Skeletal muscle satellite cell (primary cell): ENCODE measurements around the gene TNFSF8.

Experiments
- H3K27me3 ChIP-seq: 2 replicates; pipeline ENCODE4 v1.7.0; 2013; ENCODE audit warnings: low read length; ENCODE audit not compliant: control insufficient read depth, insufficient read depth
- H3K36me3 ChIP-seq: 2 replicates; pipeline ENCODE4 v1.7.0; 2013; ENCODE audit warnings: mild to moderate bottlenecking, control low read depth, low read length; ENCODE audit not compliant: insufficient read depth
- H3K4me1 ChIP-seq: 2 replicates; pipeline ENCODE4 v1.7.0; 2013; ENCODE audit warnings: low read length; ENCODE audit not compliant: control insufficient read depth, insufficient read depth
- H3K4me2 ChIP-seq: 2 replicates; pipeline ENCODE4 v1.7.0; 2013; ENCODE audit warnings: mild to moderate bottlenecking, low read length
- H3K4me3 ChIP-seq: 2 replicates; pipeline ENCODE4 v1.7.0; 2013; ENCODE audit warnings: low read length
- H3K9ac ChIP-seq: 2 replicates; pipeline ENCODE4 v1.7.0; 2013; ENCODE audit warnings: mild to moderate bottlenecking, low read depth, low read length, moderate library complexity
- H3K9me3 ChIP-seq: replicated peaks from 2 replicates; pipeline ENCODE4 v1.7.0; 2013; ENCODE audit warnings: mild to moderate bottlenecking, control low read depth, low read length

Gene TNFSF8

GRCh38 chr9:114864471-114864870, 65.9 kb downstream of the TNFSF8 start:
- H3K4me2 ChIP-seq = no peak overlapping the region
- peaks cover 13% of the 10 kb centered on the region for H3K4me1 ChIP-seq
- H3K9me3 ChIP-seq = no peaks in the 10 kb centered on the region
- peak overlapping the region; percentile 14 for H3K9ac ChIP-seq
- no peaks in the 10 kb centered on the region for H3K27me3 ChIP-seq
- H3K4me3 ChIP-seq = no peak overlapping the region
- H3K36me3 ChIP-seq = no peaks in the 10 kb centered on the region

GRCh38 chr9:114861922-114862605, 68.3 kb downstream of the TNFSF8 start:
- Histone ChIP-seq H3K27me3 (no peaks in the 10 kb centered on the region), H3K36me3 (no peaks in the 10 kb centered on the region), H3K4me2 (no peak overlapping the region), H3K9me3 (no peaks in the 10 kb centered on the region), H3K9ac (no peak overlapping the region), H3K4me3 (no peak overlapping the region), H3K4me1 (peaks cover 16% of the 10 kb centered on the region)

DNA sequence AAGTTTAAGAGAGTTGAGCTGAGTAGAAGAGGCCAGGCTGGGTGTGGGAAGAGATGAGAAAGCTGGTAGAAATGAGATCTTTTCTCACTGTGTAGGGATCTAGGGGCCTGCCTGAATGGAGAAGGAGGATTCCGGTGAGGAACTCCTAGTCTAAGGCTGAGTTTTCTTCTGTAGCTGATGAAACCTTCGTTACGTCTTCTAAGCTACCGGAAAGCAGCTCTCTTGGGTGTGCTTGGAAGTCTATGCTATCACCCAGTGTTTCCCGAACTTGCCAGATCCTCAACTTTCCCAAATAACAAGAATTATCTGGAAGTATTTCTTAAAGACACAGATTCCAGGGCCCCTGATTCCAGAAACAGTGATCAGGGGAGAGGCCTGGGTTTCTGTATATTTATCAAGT, 69.1 kb downstream of the TNFSF8 start:
- Histone ChIP-seq H3K27me3 (no peaks in the 10 kb centered on the region), H3K9me3 (no peaks in the 10 kb centered on the region), H3K36me3 (no peaks in the 10 kb centered on the region), H3K9ac (no peak overlapping the region), H3K4me3 (no peak overlapping the region), H3K4me2 (no peak overlapping the region), H3K4me1 (peaks cover 24% of the 10 kb centered on the region)

- H3K4me3 ChIP-seq = no peak overlapping the region
- no peak overlapping the region for H3K4me2 ChIP-seq
- H3K9ac ChIP-seq = no peak overlapping the region
Observed at GRCh38 chr9:114860187-114860586, 70.2 kb downstream of the TNFSF8 start.

GRCh38 chr9:114856942-114857315, 73.5 kb downstream of the TNFSF8 start:
- Histone ChIP-seq H3K4me1 (peaks cover 33% of the 10 kb centered on the region), H3K27me3 (no peaks in the 10 kb centered on the region), H3K9ac (peak overlapping the region; percentile 50), H3K9me3 (no peaks in the 10 kb centered on the region), H3K4me3 (no peak overlapping the region), H3K36me3 (no peaks in the 10 kb centered on the region), H3K4me2 (peak overlapping the region; percentile 44)

More at GRCh38 chr9:114860187-114860586, 70.2 kb downstream of the TNFSF8 start:
- Histone ChIP-seq H3K27me3 (no peaks in the 10 kb centered on the region), H3K36me3 (no peaks in the 10 kb centered on the region), H3K9me3 (no peaks in the 10 kb centered on the region), H3K4me1 (peaks cover 33% of the 10 kb centered on the region)

DNA sequence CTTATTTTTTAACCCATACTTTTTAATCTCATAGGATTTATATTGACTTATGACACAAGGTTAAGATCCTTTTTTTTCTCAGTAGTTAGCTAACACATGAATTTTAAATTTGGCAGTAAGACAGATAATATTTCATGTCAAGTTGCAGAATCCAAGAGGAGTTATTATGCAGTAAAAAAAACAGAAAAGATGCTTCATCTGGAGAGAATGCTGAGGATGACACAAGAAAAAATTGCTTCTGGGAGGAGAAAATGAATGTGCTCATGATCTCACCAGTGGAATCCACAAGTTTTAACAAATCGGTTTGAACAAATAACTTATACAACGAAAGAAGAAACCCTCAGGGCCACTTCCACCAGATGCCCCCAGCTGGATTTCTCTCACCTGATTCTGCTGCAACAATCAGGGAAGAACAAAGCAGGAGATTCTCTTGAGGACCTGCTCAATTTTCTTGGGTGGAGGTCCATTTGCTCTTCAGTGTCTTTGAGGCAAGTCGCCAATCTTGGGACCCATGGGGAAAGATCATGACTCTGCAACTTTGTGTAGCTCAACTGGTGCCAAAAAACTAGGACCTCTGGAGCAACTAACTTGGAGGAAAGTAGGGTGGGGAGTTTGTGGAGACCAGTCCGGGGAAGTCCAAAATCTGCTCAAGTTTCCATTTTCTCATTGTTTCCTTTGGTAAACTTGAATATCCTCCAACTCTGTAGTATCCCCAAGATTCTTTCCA, 74.0 kb downstream of the TNFSF8 start:
- peak overlapping the region; percentile 56 for H3K9ac ChIP-seq
- no peaks in the 10 kb centered on the region for H3K36me3 ChIP-seq
- H3K4me1 ChIP-seq = peaks cover 38% of the 10 kb centered on the region
- peak overlapping the region; percentile 44 for H3K4me2 ChIP-seq
- no peak overlapping the region for H3K4me3 ChIP-seq
- no peaks in the 10 kb centered on the region for H3K9me3 ChIP-seq
- H3K27me3 ChIP-seq = no peaks in the 10 kb centered on the region

DNA sequence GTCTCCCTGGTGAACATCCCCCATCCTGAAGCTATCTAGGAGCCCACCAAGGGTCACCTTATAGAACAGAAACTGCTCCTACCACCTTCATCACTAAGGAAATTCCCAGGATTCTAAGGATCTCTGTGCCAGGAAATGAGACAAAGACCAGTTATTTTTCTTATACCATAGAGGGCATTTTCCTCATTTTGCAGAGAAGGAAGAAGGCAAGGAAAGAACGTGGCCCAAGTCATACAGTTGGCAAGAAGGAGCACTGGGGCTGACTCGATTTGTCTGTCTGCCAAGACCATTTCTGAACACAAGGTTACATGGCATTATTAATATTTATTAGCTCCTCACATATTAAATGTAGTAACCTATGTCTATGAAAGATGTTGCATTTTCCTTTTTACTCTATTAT, 74.9 kb downstream of the TNFSF8 start:
- H3K4me1 ChIP-seq = peaks cover 47% of the 10 kb centered on the region
- H3K9ac ChIP-seq = peak overlapping the region; percentile 56
- no peaks in the 10 kb centered on the region for H3K36me3 ChIP-seq
- no peaks in the 10 kb centered on the region for H3K27me3 ChIP-seq
- H3K4me3 ChIP-seq = no peak overlapping the region
- no peak overlapping the region for H3K4me2 ChIP-seq
- no peaks in the 10 kb centered on the region for H3K9me3 ChIP-seq

DNA sequence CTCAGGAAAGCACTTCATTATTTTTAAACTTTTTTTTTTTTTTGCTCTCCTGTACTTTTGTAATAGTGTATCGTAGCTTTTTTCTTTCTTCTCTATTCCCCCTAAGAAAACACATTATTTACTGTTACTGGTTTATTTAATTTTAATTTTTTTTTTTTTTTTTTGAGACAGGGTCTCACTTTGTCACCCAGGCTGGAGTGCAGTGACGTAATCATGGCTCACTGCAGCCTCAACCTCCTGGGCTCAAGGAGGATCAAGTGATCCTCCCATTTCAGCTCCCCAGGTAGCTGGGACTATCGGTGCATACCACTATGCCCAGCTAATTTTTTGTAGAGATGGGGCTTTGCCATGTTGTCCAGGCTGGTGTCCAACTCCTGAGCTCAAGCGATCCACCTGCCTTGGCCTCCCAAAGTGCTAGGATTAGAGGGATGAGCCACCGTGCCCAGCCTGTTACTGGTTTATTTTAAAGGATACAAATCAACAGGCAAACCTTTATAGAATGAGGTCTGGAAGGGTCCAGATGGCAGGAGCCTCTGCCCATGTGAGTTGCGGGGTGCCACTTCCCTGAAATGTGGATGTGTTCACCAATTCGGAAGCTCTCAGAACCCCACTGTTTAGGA, 75.5 kb downstream of the TNFSF8 start:
- no peaks in the 10 kb centered on the region for H3K9me3 ChIP-seq
- H3K4me3 ChIP-seq = no peak overlapping the region
- no peak overlapping the region for H3K4me2 ChIP-seq
- H3K27me3 ChIP-seq = no peaks in the 10 kb centered on the region
- H3K9ac ChIP-seq = no peak overlapping the region
- H3K4me1 ChIP-seq = peaks cover 54% of the 10 kb centered on the region
- no peaks in the 10 kb centered on the region for H3K36me3 ChIP-seq

DNA sequence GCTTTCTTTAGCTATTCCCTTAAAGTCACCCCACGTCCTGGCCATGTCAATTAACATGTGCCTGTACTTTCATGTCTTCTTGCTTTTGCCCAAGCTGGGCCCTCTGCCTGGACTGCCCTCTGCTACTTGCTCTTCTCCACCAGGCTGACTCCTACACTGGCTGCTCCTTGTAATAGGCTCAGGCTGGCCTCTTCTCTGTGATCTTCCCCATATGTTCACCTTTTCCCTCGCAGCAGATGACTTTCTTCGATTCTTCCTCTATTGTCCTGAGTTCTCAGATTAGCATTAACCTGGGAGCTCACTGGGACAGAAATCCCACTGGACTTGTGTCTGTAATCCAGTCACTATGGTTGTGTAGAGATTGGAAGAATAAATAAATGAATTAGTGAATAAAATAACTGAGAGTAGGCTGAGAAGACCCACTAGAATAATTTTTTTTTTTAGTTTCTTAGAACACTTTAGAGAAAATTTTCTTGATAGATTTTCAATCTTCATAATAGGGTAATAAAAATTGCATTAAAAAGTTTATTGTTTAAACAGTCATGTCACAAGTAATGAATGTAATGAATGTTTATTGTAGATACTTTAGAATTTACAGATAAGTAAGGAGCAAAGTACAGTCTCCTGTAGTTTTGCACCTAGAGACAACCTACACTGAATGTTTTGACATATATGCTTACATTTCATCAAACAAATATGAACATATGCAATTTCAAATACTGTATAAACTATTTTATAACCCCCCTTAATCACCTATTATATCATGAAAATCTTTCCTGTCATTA, 77.1 kb downstream of the TNFSF8 start:
- peaks cover 57% of the 10 kb centered on the region for H3K4me1 ChIP-seq
- H3K9me3 ChIP-seq = no peaks in the 10 kb centered on the region

GRCh38 chr9:114852050-114852594, 78.3 kb downstream of the TNFSF8 start:
- Histone ChIP-seq H3K9ac (no peak overlapping the region), H3K4me2 (peak overlapping the region; percentile 33), H3K9me3 (no peaks in the 10 kb centered on the region), H3K27me3 (no peaks in the 10 kb centered on the region), H3K4me1 (peaks cover 55% of the 10 kb centered on the region), H3K36me3 (no peaks in the 10 kb centered on the region), H3K4me3 (no peak overlapping the region)

More for the DNA sequence above, 77.1 kb downstream of the TNFSF8 start:
- Histone ChIP-seq H3K36me3 (no peaks in the 10 kb centered on the region), H3K27me3 (no peaks in the 10 kb centered on the region), H3K4me3 (no peak overlapping the region), H3K4me2 (no peak overlapping the region), H3K9ac (no peak overlapping the region)

DNA sequence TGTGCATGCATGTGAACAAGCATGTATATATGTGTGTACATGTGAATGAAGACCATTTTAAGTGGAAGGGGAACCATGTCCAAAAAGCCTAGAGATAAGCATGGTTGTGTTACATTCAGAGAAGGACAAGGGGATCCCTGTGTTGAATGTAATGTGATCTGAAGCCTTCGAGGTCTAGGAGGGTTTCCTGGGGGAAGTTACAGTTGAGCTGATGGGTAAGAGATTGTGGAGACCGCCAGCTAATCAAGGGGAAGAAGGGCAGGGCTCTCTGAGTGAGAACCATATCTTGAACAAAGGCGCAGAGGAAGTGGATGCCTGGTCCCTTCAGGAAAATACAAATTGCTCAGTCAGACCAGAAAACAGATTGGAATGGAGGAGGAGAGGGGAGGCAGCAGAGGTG, 79.1 kb downstream of the TNFSF8 start:
- Histone ChIP-seq H3K27me3 (no peaks in the 10 kb centered on the region), H3K36me3 (no peaks in the 10 kb centered on the region), H3K9me3 (no peaks in the 10 kb centered on the region), H3K4me2 (peak overlapping the region; percentile 45), H3K4me3 (no peak overlapping the region), H3K4me1 (peaks cover 46% of the 10 kb centered on the region), H3K9ac (no peak overlapping the region)
